ENCODE measurements around the gene PRAMEF4.
"Not testable (repeated sequence)": the region's sequence is repeated elsewhere in the genome, so short reads cannot be mapped to it uniquely, and the experiment has no call there.

PRAMEF4 gene

GRCh38 chr1:12886101-12886500, at the start of gene PRAMEF4:
Gene PRAMEF4, minus strand, starts transcription at chr1:12886201. Its CDS starts 2,807 bp downstream, at chr1:12883394.
- not testable (repeated sequence) for DNase-seq

- DNase-seq = not testable (repeated sequence)
These were observed 38.4 kb upstream of the PRAMEF4 start for GRCh38 chr1:12924368-12924767.

- DNase-seq = not testable (repeated sequence)
These were observed 35.7 kb upstream of the PRAMEF4 start for GRCh38 chr1:12921749-12922148.

GRCh38 chr1:12916310-12916709, 30.3 kb upstream of the PRAMEF4 start, which contains the start of gene PRAMEF7:
Gene PRAMEF7, plus strand, starts transcription at chr1:12916610. Its CDS starts 1,083 bp downstream, at chr1:12917693.
- not testable (repeated sequence) for DNase-seq

- not testable (repeated sequence) for DNase-seq
These were observed 18.0 kb upstream of the PRAMEF4 start for GRCh38 chr1:12903793-12904572.

GRCh38 chr1:12899186-12899585, 13.2 kb upstream of the PRAMEF4 start:
- not testable (repeated sequence) for DNase-seq

GRCh38 chr1:12898170-12898569, 12.2 kb upstream of the PRAMEF4 start, which contains the start of gene PRAMEF10:
Gene PRAMEF10, minus strand, starts transcription at chr1:12898270. Its CDS starts 2,423 bp downstream, at chr1:12895847.
- DNase-seq = not testable (repeated sequence)

GRCh38 chr1:12878453-12878852, 7.5 kb downstream of the PRAMEF4 start:
- DNase-seq = not testable (repeated sequence)

GRCh38 chr1:12863131-12863880, 22.7 kb downstream of the PRAMEF4 start:
- DNase-seq = not testable (repeated sequence)

- not testable (repeated sequence) for DNase-seq
These were observed 29.2 kb downstream of the PRAMEF4 start, which contains the start of gene PRAMEF2 for GRCh38 chr1:12856786-12857185. Gene PRAMEF2, plus strand, starts transcription at chr1:12857086. Its CDS starts 1,924 bp downstream, at chr1:12859010.

GRCh38 chr1:12851779-12852178, 34.2 kb downstream of the PRAMEF4 start:
- DNase-seq = no peak

GRCh38 chr1:12848620-12849019, 37.4 kb downstream of the PRAMEF4 start, which contains the start of gene HNRNPCL1:
Gene HNRNPCL1, minus strand, starts transcription at chr1:12848720. Its CDS starts 431 bp downstream, at chr1:12848289.
- DNase-seq = not testable (repeated sequence)

GRCh38 chr1:12833251-12833650, 52.8 kb downstream of the PRAMEF4 start:
- not testable (repeated sequence) for DNase-seq

- not testable (repeated sequence) for DNase-seq
These were observed 54.7 kb downstream of the PRAMEF4 start, which contains the start of gene PRAMEF11 for GRCh38 chr1:12831310-12831709. Gene PRAMEF11, minus strand, starts transcription at chr1:12831410. Its CDS starts 2,621 bp downstream, at chr1:12828789.

Measured in cortex of kidney (tissue), 1 donor.